Measurements from ENCODE around the gene RADIL. TPM values are rescaled to one million over a fixed set of nuclear protein-coding genes. Genes with fewer than 3 reads are reported as not detected.

Gene RADIL
- total and polyA plus RNA-seq, 2 of the 13 experiments (the other 11 are each of a cell fraction or from before 2014, with no cell fraction given), result 0.05 to 0.09 TPM

GRCh38 chr7:4842319-4843064, 41.0 kb downstream of the RADIL start (continued):
- TF ChIP-seq THAP8 (CRISPR knock-in tag; IDR thresholded peaks at IDR 0.05; ENCODE audit: borderline replicate concordance) (no peak), FIP1L1 (IDR thresholded peaks at IDR 0.05; ENCODE audit: borderline replicate concordance, insufficient read depth, low read depth, low read length) (no peak), KDM4B (CRISPR knock-in tag; IDR thresholded peaks at IDR 0.05) (no peak), HDAC1 (CRISPR knock-in tag; IDR thresholded peaks at IDR 0.05) (peak; percentile 46; the same call in 1 of the 2 replicates), ZNF639 (CRISPR knock-in tag; conservative IDR thresholded peaks at IDR 0.05) (no peak), ZNF883 (CRISPR knock-in tag; IDR thresholded peaks at IDR 0.05; ENCODE audit: not compliant biosample characterization) (no peak), TAF15 (IDR thresholded peaks at IDR 0.05; ENCODE audit: low read depth, low read length, poor library complexity, severe bottlenecking) (no peak), STAT5B (CRISPR knock-in tag; IDR thresholded peaks at IDR 0.05) (no peak), HNF4A (CRISPR knock-in tag; IDR thresholded peaks at IDR 0.05) (peak; percentile 66), ZNF768 (CRISPR knock-in tag; IDR thresholded peaks at IDR 0.05) (no peak), ZNF772 (CRISPR knock-in tag; IDR thresholded peaks at IDR 0.05) (0 out of 2 replicates have a peak, but pooled peaks have one; percentile 15), PATZ1 (CRISPR knock-in tag; IDR thresholded peaks at IDR 0.05) (no peak), SMYD3 (CRISPR knock-in tag; IDR thresholded peaks at IDR 0.05) (no peak), ZKSCAN1 (IDR thresholded peaks at IDR 0.05; ENCODE audit: low read length) (no peak), SMAD9 (CRISPR knock-in tag; IDR thresholded peaks at IDR 0.05) (no peak), SOX6 (IDR thresholded peaks at IDR 0.05) (no peak), SOX6 (CRISPR knock-in tag; IDR thresholded peaks at IDR 0.05) (no peak; the same call in 1 of the 2 replicates), XBP1 (CRISPR knock-in tag; IDR thresholded peaks at IDR 0.05) (no peak), ZNF839 (CRISPR knock-in tag; IDR thresholded peaks at IDR 0.05; ENCODE audit: borderline replicate concordance) (no peak), DPF2 (CRISPR knock-in tag; IDR thresholded peaks at IDR 0.05; ENCODE audit: borderline replicate concordance, low read depth) (no peak), ZNF761 (CRISPR knock-in tag; conservative IDR thresholded peaks at IDR 0.05) (no peak), WIZ (CRISPR knock-in tag; IDR thresholded peaks at IDR 0.05) (no peak), CHD4 (IDR thresholded peaks at IDR 0.05; ENCODE audit: borderline replicate concordance, low read length) (no peak), RORA (CRISPR knock-in tag; IDR thresholded peaks at IDR 0.05) (no peak), PCBP2 (optimal IDR thresholded peaks at IDR 0.05; ENCODE audit: low read depth, low read length, poor library complexity, severe bottlenecking) (no peak), BRCA1 (CRISPR knock-in tag; IDR thresholded peaks at IDR 0.05) (0 out of 2 replicates have a peak, but pooled peaks have one; percentile 51), RBFOX2 (IDR thresholded peaks at IDR 0.05; ENCODE audit: low read depth, low read length) (no peak), SAP130 (CRISPR knock-in tag; IDR thresholded peaks at IDR 0.05; ENCODE audit: low read depth) (peak; percentile 52), TCF12 (IDR thresholded peaks at IDR 0.05) (no peak), TCF12 (CRISPR knock-in tag; IDR thresholded peaks at IDR 0.05) (no peak)
